GM12873 (cell line): Measurements from ENCODE around the gene COL2A1.

Source experiments
- CTCF ChIP-seq: IDR thresholded peaks from 2 replicates; pipeline ENCODE4 v1.5.1; 2012; ENCODE audit warnings: low read depth, mild to moderate bottlenecking, moderate library complexity, low read length, control low read depth; ENCODE audit not compliant: insufficient read depth; ENCODE audit errors: missing control alignments

COL2A1 gene

GRCh38 chr12:47944685-47945340, 59.5 kb downstream of the COL2A1 start:
- TF ChIP-seq CTCF, result no peak

- TF ChIP-seq CTCF, result no peak
These were observed 60.5 kb downstream of the COL2A1 start for GRCh38 chr12:47943623-47944340.

- TF ChIP-seq CTCF, result no peak
These were observed 61.6 kb downstream of the COL2A1 start for GRCh38 chr12:47942614-47943225.

GRCh38 chr12:47941871-47942613, 62.2 kb downstream of the COL2A1 start:
- peak; percentile 53 for TF ChIP-seq CTCF

- no peak for TF ChIP-seq CTCF
These were observed 62.8 kb downstream of the COL2A1 start for GRCh38 chr12:47941475-47941780.

- TF ChIP-seq CTCF, result no peak
These were observed 63.4 kb downstream of the COL2A1 start for GRCh38 chr12:47940773-47941474.

GRCh38 chr12:47939009-47939601, 65.2 kb downstream of the COL2A1 start:
- TF ChIP-seq CTCF, result no peak
